NT2/D1 (cell line): ENCODE data around the gene BRPF3.

Experiments
- SUZ12 ChIP-seq: IDR thresholded peaks from 2 replicates; pipeline ENCODE4 v1.6.1; 2011; ENCODE audit not compliant: insufficient read length, insufficient read depth; ENCODE audit errors: extremely low read depth
- YY1 ChIP-seq: IDR thresholded peaks from 2 replicates; pipeline ENCODE4 v1.6.1; 2011; ENCODE audit not compliant: insufficient read length, insufficient read depth

DNA sequence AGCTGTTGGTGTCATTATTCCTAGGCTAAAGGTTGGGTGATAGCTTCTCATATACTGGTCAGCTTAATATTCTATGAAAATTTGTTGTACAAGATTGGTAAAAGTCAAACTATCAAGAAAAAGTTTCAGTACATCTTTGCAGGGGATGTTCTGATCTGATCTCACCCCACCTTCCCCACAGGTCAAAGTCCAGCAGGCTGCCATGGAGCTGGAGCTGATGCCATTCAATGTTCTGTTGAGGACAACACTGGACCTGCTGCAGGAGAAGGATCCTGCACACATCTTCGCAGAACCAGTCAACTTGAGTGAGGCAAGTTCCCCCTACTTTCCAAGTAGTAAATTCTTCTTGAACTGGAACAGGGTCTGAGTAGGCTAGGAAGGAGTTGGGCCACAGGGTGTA, 13.1 kb downstream of the BRPF3 start:
- no peak for TF ChIP-seq SUZ12
- TF ChIP-seq YY1, result no peak
